Activated CD8-positive, alpha-beta memory T cell treated with anti-CD3 and anti-CD28 coated beads, Interleukin-2, amount 10 ng/mL, durations not matched to agents 7 days and 5 days (primary cell): ENCODE results near the gene KIF1A. TPM values are rescaled to one million over a fixed set of nuclear protein-coding genes. Genes with fewer than 3 reads are reported as not detected.
A peak's percentile ranks its signal among the peaks of the same experiment; 100 is the strongest.

Source experiments
- ATAC-seq: fragments of 150-1000 bp; cut with Tn5 transposase; one replicate; pipeline ENCODE4 v1.10.0; 2021; ENCODE audit warnings: moderate library complexity
- CTCF ChIA-PET: fragments of 350-600 bp; sonication (Branson Sonifier 250); formaldehyde crosslinking; loops from one replicate; lab custom pipeline; 2021; ENCODE audit warnings: antibody characterized with exemption; lab: Charles Lee
- DNase-seq: peaks from one replicate; pipeline ENCODE4 v3.0.0-alpha.2; 2020
- H3K27ac Mint-ChIP-seq: one replicate; pipeline ENCODE4 v1.8.0; 2021; ENCODE audit warnings: mild to moderate bottlenecking, mixed read lengths
- H3K27me3 Mint-ChIP-seq: one replicate; pipeline ENCODE4 v1.8.0; 2021; ENCODE audit warnings: mixed read lengths
- H3K36me3 Mint-ChIP-seq: one replicate; pipeline ENCODE4 v1.8.0; 2021; ENCODE audit warnings: mild to moderate bottlenecking, mixed read lengths
- H3K4me1 Mint-ChIP-seq: one replicate; pipeline ENCODE4 v1.8.0; 2021; ENCODE audit warnings: mixed read lengths
- H3K4me3 Mint-ChIP-seq: one replicate; pipeline ENCODE4 v1.8.0; 2021; ENCODE audit warnings: mild to moderate bottlenecking, moderate library complexity, mixed read lengths
- H3K9me3 Mint-ChIP-seq: one replicate; pipeline ENCODE4 v1.8.0; 2022; ENCODE audit warnings: low read depth, mixed read lengths
- total RNA-seq, 2 experiments: library from RNA; stranded (reverse); gene quantifications; one replicate each; pipeline ENCODE4 v1.2.3, GENCODE V29; 2021

KIF1A gene
- total RNA-seq, 2 experiments from 2014 or later = 0.76 to 4.6 TPM

DNA sequence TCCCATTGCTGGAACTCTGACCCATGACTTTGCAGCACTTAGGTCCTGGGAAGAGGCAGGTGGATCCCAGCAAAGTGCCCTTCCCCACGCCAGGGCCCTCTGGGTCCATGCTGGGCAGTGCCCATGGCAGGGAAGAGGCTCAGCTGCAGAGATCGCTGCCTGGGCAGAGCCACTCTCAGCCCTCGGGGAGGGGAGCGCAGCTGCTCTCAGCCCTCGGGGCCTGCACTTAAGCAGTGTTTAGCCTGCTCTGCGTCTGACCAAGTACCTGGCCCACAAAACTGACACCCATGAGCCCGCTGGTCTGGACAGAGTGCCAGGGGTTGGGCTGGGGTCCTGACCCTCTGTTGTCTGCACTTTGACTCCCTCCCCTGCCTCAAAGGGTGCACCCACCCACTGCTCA, 82.1 kb downstream of the KIF1A start:
- no peak for DNase-seq
- no peaks in the 10 kb centered on the region for H3K27me3 Mint-ChIP-seq
- H3K9me3 Mint-ChIP-seq = no peaks in the 10 kb centered on the region
- CTCF ChIA-PET = no interaction called here
- ATAC-seq = no peak
- no peak overlapping the region for H3K27ac Mint-ChIP-seq
- H3K36me3 Mint-ChIP-seq = no peaks in the 10 kb centered on the region
- H3K4me1 Mint-ChIP-seq = peaks cover 4% of the 10 kb centered on the region
- H3K4me3 Mint-ChIP-seq = no peak overlapping the region

DNA sequence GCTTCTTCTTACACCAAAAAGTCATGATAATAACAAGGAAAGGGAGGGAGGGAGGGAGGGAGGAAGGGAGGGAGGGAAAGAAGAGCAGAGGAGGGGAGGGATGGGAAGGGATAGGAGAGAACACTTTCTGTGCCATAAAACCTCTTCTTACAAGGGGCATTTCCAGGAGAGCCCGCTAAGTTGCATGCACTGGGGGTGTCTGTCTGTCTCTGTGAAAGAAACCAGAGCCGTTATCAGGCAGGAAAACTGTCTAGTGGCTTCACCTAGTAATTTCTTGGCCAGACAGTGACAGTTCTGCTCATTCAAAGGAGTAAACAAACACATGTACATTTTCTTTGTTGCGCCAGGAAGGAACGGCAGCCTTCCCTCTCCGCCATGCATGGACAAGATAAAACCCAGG, 82.5 kb downstream of the KIF1A start:
- Mint-ChIP-seq H3K9me3 (no peaks in the 10 kb centered on the region), H3K4me3 (no peak overlapping the region), H3K36me3 (no peaks in the 10 kb centered on the region), H3K27ac (no peak overlapping the region), H3K4me1 (peaks cover 4% of the 10 kb centered on the region), H3K27me3 (no peaks in the 10 kb centered on the region)
- ATAC-seq = no peak
- CTCF ChIA-PET = no interaction called here
- DNase-seq = no peak

DNA sequence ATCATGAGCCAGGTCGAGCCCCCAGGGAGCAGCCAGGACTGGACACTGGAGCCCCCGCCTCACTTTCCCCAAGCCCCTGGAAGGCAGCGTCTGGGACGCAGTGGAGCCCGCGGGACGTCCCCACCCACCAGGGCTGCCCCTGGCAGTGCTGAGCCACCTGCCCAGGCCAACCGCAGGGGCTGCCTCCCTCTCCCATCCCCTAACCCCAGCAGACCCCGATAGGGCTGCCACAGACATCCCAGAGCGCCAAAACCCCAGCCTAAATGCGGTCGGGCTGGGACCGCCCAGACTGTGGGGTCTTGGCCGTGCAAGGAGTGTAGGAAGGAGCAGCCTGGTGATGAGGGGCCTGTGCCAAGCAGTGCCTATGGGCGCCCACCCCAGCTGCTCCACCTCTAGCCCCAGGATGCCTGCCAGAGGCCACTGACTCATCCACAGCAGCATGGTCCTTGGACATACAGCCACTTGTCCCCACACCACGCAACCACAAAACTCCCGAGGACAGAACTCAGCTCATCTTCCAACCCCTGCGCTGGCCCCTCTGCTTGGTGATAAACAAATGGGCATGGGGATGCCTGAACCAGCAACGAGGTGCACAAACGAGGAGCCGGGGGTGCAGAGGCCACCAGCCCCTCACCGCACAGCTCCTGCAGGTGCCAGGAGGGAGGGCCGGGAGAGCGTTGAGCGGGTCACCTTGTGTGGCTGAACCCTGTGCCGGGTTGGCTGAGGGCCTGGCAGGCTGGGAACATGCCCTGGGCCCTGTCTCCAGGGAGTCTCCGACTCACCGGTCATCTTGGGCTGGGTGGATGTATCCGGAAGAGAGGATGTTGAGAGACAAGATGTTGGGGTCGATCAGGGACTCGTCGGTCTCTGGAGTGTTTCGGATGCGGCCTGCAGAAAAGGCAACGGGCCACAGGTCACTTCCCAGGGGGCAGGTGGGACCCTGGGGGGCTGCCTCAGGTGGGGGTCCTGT, 83.5 kb downstream of the KIF1A start:
- CTCF ChIA-PET = no interaction called here
- no peaks in the 10 kb centered on the region for H3K36me3 Mint-ChIP-seq
- no peaks in the 10 kb centered on the region for H3K9me3 Mint-ChIP-seq
- H3K4me1 Mint-ChIP-seq = peaks cover 4% of the 10 kb centered on the region
- DNase-seq (no peak), ATAC-seq (no peak)
- H3K27ac Mint-ChIP-seq = no peak overlapping the region
- H3K27me3 Mint-ChIP-seq = no peaks in the 10 kb centered on the region
- no peak overlapping the region for H3K4me3 Mint-ChIP-seq

DNA sequence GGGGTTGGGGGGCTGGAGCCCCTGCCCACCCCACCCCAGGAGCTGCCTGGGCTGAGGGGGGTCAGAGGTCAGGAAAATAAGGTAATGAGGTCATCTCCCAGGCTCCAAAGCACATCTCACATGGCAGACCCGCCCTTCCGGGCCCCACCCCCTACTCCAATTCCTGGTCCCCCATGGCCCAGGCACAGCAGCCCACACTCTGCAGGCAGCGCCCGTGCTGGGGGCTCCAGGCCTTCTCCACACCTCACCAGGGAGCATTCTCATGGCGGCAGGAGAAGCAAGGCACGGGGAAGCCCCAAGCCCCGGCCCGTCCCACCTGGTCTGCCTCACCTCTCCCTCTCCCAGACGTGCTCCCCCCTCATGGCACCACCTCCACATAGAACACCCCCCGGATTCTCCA, 84.5 kb downstream of the KIF1A start:
- Mint-ChIP-seq H3K9me3 (no peaks in the 10 kb centered on the region), H3K27me3 (no peaks in the 10 kb centered on the region), H3K4me3 (no peak overlapping the region), H3K36me3 (no peaks in the 10 kb centered on the region), H3K4me1 (peaks cover 4% of the 10 kb centered on the region), H3K27ac (no peak overlapping the region)
- ATAC-seq = no peak
- DNase-seq = no peak
- CTCF ChIA-PET = no interaction called here

DNA sequence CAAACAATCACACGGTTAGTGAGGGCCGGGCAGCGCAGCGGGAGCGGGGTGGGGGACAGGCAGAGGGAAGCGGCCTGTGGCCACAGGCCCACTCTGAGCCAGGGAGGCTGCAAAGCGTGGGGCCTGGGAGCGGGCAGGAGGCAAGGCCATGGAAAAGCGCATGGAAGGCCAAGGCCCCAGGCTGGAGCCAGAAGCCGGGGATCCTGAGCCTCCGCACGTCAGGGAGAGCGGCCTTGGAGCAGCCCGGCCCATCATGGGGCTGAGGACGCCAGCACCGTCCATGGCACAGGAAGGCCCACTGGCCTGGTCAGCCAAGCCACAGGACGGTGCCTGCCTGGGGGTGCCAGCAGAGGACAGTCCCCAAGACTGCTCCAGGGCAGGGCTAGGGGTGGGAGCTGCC, 85.3 kb downstream of the KIF1A start:
- H3K4me1 Mint-ChIP-seq = peaks cover 2% of the 10 kb centered on the region
- H3K36me3 Mint-ChIP-seq = no peaks in the 10 kb centered on the region
- H3K27me3 Mint-ChIP-seq = no peaks in the 10 kb centered on the region
- H3K4me3 Mint-ChIP-seq = no peak overlapping the region
- DNase-seq (no peak), ATAC-seq (no peak)
- H3K27ac Mint-ChIP-seq = no peak overlapping the region
- H3K9me3 Mint-ChIP-seq = no peaks in the 10 kb centered on the region
- CTCF ChIA-PET = no interaction called here

DNA sequence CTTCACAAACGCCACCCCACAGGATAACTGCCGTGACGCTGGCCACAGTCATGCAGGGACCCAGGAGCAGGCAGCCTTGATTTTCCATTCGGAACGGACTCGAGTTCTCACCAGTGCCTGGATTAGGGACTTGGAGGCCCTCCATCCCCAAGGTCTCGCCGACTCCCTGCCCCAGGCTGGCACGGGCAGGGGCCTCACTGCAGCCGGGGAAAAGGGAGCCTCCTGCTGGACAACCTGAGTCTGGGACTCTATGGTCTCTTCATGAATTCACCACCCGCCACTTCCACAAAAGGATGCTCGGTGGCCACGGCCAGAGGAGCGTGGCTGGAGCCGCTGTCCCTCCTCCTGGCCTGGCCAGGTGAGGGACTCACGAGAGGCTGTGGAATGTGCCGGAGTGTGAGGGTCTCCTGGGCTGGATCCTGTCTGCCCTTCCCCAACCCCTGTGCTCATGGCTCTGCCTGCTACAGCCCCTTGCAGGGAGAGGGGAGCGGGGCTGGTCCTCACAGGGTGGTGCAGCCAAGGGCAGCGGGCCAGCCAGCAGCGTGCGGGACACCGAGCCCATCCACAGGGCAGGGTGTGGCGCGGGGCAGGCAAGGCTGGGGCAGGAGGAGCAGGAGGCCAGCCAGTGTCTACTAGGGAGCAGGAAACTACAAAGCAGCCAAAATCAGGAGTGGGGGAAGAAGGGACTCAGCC, 86.1 kb downstream of the KIF1A start:
- Mint-ChIP-seq H3K9me3 (no peaks in the 10 kb centered on the region), H3K36me3 (no peaks in the 10 kb centered on the region), H3K4me1 (no peaks in the 10 kb centered on the region), H3K4me3 (no peak overlapping the region), H3K27ac (no peak overlapping the region), H3K27me3 (no peaks in the 10 kb centered on the region)
- CTCF ChIA-PET = no interaction called here
- ATAC-seq (no peak), DNase-seq (no peak)

DNA sequence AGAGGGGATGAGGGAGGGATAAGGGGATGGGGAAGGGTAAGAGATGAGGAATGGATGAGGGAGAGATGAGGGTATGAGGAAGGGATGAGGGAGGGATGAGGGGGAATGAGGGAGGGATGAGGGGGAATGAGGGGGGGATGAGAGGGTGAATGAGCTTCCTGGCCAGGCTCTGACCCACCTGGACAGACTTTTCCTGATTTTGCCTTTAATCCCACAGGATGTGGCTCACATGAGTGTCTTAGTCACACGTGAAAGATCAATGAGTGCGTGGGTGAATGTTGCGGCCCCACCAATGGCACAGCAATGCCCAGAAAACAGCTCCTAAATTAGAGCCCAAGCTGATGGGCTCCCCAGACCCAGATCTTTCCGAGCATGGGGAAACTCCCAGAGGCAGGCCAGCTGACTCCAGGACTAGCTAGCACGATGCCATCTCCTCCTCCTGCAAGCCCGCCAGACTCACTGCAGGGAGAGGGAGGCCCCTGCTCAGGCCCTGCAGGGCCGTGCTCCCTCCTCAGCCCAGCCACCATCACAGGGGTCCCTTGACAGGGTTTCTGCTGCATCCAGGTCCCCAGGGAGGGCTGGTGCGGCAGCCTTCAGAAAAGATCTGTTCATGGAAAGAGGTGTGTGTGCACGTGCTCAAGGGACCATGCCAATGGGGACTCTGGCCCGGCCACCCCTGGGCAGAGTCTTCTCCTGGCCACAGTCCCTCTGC, 87.0 kb downstream of the KIF1A start:
- CTCF ChIA-PET = interaction anchor here (1.0 kb wide), 1 partner anchor 219 kb away, joined by 3 read pairs; no protein-coding TSS in a partner anchor
- DNase-seq (no peak), ATAC-seq (peak; percentile 17)
- Mint-ChIP-seq H3K4me3 (no peak overlapping the region), H3K27ac (no peak overlapping the region), H3K4me1 (no peaks in the 10 kb centered on the region), H3K9me3 (no peaks in the 10 kb centered on the region), H3K27me3 (no peaks in the 10 kb centered on the region), H3K36me3 (no peaks in the 10 kb centered on the region)

DNA sequence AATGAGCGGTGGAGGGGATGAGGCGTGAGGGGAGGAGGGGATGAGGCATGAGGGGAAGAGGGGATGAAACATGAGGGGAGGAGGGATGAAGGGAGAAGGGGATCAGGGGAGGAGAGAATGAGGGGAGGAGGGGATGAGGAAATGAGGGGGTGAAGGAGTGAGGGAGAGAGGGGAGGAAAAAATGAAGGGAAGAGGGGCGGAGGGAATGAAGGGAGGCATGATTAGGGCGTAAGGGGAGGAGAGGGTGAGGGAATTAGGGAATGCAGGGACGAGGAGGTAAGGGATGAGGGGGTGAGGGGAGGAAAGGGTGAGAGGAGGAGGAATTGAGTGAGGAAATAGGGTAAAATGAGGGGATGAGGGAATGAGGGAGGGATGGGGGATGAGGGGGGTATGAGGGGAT, 87.8 kb downstream of the KIF1A start:
- Mint-ChIP-seq H3K36me3 (no peaks in the 10 kb centered on the region), H3K9me3 (no peaks in the 10 kb centered on the region), H3K4me1 (no peaks in the 10 kb centered on the region), H3K27ac (no peak overlapping the region), H3K27me3 (no peaks in the 10 kb centered on the region), H3K4me3 (no peak overlapping the region)
- DNase-seq (no peak), ATAC-seq (no peak)
- CTCF ChIA-PET = interaction anchor here (1.0 kb wide), 1 partner anchor 218 kb away, joined by 3 read pairs; no protein-coding TSS in a partner anchor

DNA sequence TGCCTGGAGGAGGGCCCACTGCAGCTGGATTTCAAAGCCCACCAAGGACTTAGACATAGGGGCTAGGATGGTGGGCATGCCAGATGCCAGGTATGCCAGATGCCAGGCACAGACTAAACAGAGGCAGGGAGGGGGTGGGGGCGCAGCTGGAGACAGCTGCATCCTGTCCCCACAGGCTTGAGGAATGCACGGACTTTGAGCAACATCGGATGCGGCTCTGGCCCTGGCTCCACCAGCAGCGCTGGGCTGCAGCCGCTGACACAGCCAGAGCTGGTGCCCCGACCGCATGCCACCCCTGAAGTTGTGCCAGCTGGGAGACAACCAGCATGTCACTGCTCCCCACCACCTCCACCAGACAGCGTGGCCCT, 88.9 kb downstream of the KIF1A start:
- no peak for DNase-seq
- Mint-ChIP-seq H3K36me3 (no peaks in the 10 kb centered on the region), H3K4me1 (no peaks in the 10 kb centered on the region), H3K27me3 (no peaks in the 10 kb centered on the region), H3K4me3 (no peak overlapping the region), H3K9me3 (no peaks in the 10 kb centered on the region), H3K27ac (no peak overlapping the region)
- ATAC-seq = no peak
- CTCF ChIA-PET = interaction anchor here (0.7 kb wide), 1 partner anchor 174 kb away, joined by 3 read pairs; no protein-coding TSS in a partner anchor

DNA sequence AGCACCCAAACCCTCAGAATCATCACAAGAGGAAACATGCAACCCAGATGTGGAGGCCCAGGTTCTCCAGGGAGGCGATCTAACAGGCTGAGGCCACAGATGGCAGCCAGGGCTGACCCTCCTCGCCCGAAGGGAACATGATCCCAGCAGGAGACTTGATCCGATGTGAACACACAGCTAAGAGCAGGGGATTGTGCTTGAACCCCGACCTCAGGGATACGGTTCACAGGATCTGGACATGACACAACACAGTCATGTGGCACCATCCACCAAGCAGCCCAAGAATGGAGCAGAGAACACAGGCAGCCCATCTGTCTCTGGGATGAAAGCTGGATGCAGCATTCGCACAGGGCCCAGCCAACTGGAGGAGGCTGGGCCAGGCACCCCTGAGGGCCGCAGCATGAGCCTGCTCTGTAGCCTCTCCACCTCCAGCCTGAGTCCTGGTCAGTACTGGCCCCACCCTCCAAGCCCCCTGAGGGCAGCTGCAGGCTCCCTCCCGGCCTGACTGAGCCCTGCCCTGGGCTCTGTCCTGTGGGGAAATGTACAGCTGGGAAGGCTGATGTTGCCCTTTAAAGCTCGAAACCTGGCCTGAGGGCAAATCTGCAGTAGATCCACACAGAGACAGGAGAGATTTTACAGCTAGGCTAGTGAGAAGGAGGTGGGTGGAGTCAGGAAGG, 89.4 kb downstream of the KIF1A start:
- CTCF ChIA-PET = interaction anchor here (0.7 kb wide), 1 partner anchor 174 kb away, joined by 3 read pairs; no protein-coding TSS in a partner anchor
- no peaks in the 10 kb centered on the region for H3K36me3 Mint-ChIP-seq
- no peak overlapping the region for H3K4me3 Mint-ChIP-seq
- H3K27ac Mint-ChIP-seq = no peak overlapping the region
- H3K4me1 Mint-ChIP-seq = no peaks in the 10 kb centered on the region
- ATAC-seq (no peak), DNase-seq (no peak)
- no peaks in the 10 kb centered on the region for H3K27me3 Mint-ChIP-seq
- no peaks in the 10 kb centered on the region for H3K9me3 Mint-ChIP-seq

DNA sequence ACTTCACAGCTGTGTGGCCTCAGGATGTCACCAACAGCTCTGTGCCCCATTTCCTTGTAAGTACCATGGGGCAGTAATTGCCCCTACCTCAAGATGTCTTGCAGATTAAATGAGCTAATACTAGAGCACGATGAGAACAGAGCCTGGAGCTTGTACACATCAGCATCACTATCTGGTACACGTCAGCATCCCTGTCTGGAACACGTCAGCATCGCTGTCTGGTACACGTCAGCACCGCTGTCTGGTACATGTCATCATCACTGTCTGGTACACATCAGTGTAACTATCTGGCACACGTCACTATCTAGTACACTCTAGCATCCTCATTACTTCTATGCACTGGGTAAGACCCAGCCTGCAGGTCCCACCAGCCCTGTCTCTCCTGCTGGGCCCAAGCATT, 91.2 kb downstream of the KIF1A start:
- Mint-ChIP-seq H3K4me1 (no peaks in the 10 kb centered on the region), H3K4me3 (no peak overlapping the region), H3K36me3 (no peaks in the 10 kb centered on the region), H3K27me3 (no peaks in the 10 kb centered on the region), H3K27ac (no peak overlapping the region), H3K9me3 (no peaks in the 10 kb centered on the region)
- DNase-seq (no peak), ATAC-seq (no peak)
- CTCF ChIA-PET = no interaction called here

DNA sequence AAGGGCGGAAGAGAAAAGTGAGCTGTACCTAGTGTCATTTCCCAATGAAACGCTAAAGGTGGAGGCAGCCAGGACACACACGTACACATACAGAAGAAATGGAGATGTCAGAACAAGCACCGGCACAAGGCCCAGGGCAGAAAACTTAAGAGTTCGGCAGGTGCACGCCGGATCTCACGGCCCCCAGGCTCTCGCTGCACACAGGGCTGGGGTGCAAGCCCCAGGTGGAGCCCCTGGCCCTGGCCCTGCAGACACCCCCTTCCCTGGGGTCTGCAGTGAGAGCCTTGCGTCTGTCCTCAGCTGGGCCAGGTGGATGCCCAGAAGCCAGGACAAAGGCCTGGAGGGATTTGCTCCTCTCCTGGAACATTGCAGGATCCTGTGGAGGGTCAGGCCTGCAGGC, 91.7 kb downstream of the KIF1A start:
- DNase-seq (no peak), ATAC-seq (no peak)
- CTCF ChIA-PET = no interaction called here
- Mint-ChIP-seq H3K27ac (no peak overlapping the region), H3K4me1 (no peaks in the 10 kb centered on the region), H3K4me3 (no peak overlapping the region), H3K9me3 (no peaks in the 10 kb centered on the region), H3K36me3 (no peaks in the 10 kb centered on the region), H3K27me3 (no peaks in the 10 kb centered on the region)

DNA sequence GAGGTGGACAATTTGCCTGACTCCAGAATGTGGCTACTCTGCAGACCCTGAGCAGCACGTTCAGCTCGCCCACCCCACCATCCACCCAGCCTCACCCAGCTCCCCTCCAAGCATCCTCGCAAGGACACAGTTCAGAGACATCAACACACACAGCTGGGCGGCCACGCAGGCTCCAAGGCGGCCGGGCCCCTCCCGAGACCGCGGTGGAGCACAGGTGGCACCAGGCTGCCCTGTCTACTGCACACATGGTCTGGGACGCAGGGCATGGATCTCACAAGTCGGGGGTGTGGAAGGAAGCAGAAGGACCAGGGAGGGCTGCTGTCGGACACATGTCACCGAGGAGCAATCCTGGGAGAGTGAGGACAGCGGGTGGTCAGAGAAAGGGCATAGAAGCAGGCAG, 92.1 kb downstream of the KIF1A start:
- CTCF ChIA-PET = no interaction called here
- DNase-seq = no peak
- no peak for ATAC-seq
- no peaks in the 10 kb centered on the region for H3K27me3 Mint-ChIP-seq
- H3K4me1 Mint-ChIP-seq = no peaks in the 10 kb centered on the region
- no peak overlapping the region for H3K4me3 Mint-ChIP-seq
- H3K27ac Mint-ChIP-seq = no peak overlapping the region
- no peaks in the 10 kb centered on the region for H3K9me3 Mint-ChIP-seq
- no peaks in the 10 kb centered on the region for H3K36me3 Mint-ChIP-seq
